Tibial nerve (tissue), 3 donors: ENCODE results near the gene SLIT1.

ENCODE experiments used
- POLR2A ChIP-seq, 2 donors: fragments of 450-650 bp; IDR thresholded peaks; one replicate each; pipeline ENCODE4 v1.6.1; 2017; ENCODE audit warnings: antibody characterized with exemption in 2 of 2, mild to moderate bottlenecking in 2 of 2, moderate library complexity in 2 of 2
- TF ChIP-seq, protein P1 (sequence below), 5 experiments: fragments of 200-600 bp in 3 of 5; fragments of 450-650 bp in 2 of 5; sonication (generic) in 3 of 5; IDR thresholded peaks; one replicate each; pipeline ENCODE4 v1.5.1; 2016 to 2019; ENCODE audit warnings: antibody characterized with exemption in 5 of 5, mild to moderate bottlenecking in 3 of 5, moderate library complexity in 2 of 5

DNA sequence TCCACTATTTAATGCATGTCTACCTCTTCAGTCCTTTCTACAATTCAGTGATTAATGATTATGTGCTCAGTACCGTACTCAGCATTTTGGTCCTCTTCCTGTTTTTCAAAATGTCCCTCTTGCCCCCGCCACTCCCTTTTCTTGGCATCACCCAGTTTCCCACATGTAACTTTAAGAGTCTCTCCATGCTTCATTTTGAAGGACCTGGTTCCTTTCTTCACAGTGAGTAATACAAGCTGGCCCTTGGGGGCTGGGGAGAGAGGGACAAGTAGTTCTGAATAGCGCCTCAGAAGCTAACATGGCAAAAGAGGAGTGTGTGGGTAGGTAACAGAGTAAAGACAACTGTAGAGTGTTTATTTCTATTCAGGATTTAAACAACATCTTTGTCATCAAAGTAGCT is 34.6 kb upstream of the SLIT1 start:
- TF ChIP-seq, protein P1, sequence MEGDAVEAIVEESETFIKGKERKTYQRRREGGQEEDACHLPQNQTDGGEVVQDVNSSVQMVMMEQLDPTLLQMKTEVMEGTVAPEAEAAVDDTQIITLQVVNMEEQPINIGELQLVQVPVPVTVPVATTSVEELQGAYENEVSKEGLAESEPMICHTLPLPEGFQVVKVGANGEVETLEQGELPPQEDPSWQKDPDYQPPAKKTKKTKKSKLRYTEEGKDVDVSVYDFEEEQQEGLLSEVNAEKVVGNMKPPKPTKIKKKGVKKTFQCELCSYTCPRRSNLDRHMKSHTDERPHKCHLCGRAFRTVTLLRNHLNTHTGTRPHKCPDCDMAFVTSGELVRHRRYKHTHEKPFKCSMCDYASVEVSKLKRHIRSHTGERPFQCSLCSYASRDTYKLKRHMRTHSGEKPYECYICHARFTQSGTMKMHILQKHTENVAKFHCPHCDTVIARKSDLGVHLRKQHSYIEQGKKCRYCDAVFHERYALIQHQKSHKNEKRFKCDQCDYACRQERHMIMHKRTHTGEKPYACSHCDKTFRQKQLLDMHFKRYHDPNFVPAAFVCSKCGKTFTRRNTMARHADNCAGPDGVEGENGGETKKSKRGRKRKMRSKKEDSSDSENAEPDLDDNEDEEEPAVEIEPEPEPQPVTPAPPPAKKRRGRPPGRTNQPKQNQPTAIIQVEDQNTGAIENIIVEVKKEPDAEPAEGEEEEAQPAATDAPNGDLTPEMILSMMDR (IDR thresholded peaks at IDR 0.05): no peak
- no peak for TF ChIP-seq POLR2A (IDR thresholded peaks at IDR 0.05)
